ENCODE data around the gene ABCA4.

ABCA4 gene

GRCh38 chr1:94048413-94049164, 72.4 kb downstream of the ABCA4 start:
- no peak for DNase-seq

- DNase-seq: no peak
Measured at GRCh38 chr1:94047949-94048348, 73.0 kb downstream of the ABCA4 start.

GRCh38 chr1:94045465-94046056, 75.4 kb downstream of the ABCA4 start:
- no peak for DNase-seq

DNA sequence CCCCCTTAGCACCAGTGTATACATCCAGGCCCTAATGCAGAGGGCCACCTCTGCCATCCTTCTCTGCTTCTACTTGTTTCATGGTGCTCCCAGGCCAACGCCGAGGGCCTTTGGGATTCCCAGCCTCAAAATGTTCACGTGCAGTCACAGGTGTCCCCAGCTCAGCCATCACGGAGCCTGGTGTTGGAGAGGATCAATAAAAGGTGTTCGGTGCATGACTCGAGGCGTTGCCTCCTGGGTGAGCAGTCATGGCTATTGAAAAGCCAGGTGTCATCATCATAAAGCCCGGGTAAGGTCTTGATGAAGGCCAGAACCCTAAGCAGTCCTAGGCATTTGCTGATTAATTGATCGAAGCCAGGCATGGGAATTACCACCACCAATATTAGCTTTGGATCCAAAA, 76.1 kb downstream of the ABCA4 start:
- no peak for DNase-seq

DNA sequence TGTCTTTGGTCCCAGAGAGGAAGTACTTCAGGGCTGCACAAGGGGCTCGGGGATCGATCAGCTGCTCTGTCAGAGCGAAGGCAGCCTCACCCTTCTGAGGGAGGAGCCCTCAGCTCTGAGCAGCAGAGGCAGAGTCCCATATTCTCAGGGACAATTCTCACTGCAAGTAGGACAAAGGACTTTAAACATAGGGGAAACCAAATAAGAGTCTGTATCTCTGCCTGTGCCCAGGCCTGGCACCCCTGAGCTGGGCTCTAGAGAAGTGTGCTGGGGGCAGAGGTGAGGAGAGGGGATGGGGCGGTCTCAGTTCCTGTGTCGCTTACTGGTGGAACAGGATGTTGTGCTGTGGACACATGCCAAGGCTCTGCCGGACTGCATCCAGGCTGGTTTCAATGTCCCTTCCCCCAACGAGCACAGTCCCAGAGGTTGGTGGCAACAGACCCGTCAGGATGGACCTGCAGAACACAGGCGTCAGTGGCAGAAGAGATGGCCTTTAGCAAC, 76.6 kb downstream of the ABCA4 start:
- DNase-seq: no peak

GRCh38 chr1:94043738-94044289, 77.1 kb downstream of the ABCA4 start:
- no peak for DNase-seq

GRCh38 chr1:94042388-94042787, 78.6 kb downstream of the ABCA4 start:
- no peak for DNase-seq

DNA sequence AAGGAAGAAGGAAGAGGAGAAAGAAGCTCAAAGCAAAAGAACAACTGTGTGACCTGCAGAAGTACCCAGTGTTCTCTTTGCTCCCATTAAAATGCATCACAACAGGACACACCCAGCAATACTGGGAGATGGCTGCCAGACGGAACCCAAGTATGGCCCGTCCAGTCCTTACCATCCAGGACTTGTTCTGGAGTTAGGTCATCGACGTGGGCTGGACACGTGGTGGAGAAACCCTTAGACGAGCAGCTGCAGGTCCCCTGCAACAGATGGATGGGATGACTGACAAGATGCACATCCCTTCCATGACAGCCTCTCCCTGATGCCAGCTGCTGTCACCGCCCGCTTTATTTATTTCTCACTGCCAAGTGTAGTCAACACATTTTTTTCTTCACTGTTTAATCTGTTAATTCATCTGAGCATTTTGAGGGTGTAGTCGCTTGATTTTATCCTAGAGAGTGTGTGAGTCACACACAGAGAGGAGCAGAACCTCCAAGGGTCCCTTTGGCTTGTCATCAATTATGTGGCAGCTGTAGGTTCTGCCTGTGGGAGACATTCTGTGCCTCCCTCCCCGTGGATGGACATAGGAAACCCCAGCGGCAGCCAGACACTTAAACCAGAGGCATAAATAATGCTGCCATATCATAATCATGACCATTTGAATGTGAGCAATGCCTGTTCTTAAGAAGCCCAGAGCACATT, 80.9 kb downstream of the ABCA4 start:
- no peak for DNase-seq

- DNase-seq: no peak
Measured at GRCh38 chr1:94039514-94039870, 81.5 kb downstream of the ABCA4 start.

DNA sequence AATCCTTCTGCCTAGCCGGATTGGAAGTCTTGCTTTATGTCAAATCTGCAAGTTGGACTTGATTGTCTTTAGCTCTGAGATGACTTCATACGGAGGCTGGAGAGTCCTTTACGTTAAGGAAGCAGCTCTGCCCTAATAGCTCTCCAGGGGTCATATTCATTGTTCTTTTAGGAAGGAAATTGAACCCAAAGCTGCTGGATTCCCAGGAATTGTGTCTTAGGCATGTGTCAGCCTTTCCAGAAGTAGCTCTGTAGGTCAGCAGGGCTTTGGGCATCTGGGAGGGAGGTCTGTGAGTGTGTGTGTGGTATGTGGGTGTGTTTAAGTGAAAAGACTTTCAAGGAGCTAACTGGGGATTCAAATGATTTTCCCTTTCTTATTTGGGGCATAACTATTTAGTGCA, 82.4 kb downstream of the ABCA4 start:
- no peak for DNase-seq

- no peak for DNase-seq
Measured at GRCh38 chr1:94037392-94038229, 83.3 kb downstream of the ABCA4 start.

GRCh38 chr1:94036730-94037129, 84.2 kb downstream of the ABCA4 start:
- DNase-seq: no peak

DNA sequence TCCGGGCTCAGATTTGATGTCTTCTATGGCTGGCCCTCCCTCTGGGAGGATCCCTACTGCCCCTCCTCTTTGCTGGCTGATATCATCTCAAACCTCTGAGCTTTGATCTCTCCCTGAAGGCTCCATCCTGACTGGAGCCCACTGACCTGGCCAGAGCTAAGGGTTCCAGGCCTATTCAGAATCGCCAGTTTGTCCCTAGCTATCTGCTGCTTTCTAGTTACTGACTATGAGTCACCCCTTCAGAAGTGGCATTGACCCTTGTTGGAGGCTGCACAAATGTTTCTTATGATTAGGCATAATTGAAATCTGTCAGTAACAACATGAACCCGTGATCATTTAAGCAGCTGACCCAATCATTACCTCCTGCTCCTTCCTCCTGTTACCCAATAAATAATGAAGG, 87.1 kb downstream of the ABCA4 start:
- no peak for DNase-seq

- DNase-seq: no peak
Measured at GRCh38 chr1:94032637-94033036, 88.3 kb downstream of the ABCA4 start.

DNA sequence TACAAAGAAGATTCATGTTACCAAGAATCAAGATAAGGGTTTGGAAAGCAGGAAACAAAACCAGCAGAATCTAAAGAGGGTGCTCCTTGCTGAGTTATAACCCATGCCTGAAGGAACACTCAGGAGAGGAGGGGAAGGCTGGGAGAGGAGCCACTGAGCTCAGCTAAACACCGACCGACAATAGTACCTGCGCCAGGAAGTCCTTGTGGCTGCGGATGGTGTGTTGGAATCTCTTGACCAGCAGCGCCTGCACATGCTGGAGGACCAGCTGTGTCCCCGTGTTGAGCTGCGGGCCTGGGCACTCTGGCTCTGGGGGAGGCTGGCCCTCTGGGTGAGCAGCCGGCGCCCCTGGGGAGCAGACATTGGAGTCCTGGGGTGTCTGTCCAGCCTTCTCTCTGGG, 89.4 kb downstream of the ABCA4 start:
- no peak for DNase-seq

- DNase-seq: no peak
Measured at GRCh38 chr1:94031154-94031553, 89.8 kb downstream of the ABCA4 start.

DNA sequence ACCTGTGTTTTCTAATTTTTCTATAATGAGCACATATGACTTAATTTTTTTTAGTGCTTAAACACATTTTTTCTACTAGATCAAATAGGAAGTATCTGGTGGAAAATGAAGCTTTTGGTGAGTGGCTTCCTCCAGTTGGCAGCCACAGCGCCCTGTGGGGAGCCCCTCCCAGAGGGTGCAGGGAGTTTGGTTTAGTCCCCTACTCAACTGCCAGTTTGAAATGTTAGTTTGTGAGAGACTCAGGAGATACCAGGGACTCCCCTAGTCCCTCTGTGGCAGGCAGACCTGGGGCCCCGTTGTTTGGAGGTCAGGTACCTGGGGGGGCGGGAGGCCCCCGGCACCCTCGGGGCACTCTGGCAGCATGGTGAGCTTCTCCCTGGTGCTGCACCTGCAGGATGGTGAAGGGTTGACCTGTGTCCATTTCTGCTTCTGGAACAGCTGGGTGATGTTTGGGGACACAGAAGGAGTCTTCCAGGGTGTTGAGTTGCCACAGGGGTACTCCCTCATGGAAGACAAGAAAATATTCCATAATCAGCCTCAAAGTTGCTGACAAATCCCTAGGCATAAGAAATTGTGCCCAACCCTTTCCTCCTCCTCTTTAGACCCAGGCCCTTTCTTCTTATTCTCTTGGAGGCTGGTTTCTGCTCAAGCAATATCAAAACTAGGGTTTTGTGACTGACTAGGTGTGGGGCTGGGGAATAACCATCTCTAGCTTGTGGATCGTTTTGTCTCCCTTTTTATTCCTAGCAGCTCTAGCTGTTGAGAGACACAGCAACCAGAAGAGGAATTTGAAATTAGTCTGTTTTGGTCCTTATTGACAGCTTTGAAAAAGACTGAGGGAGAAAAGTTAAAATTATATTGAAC, 91.6 kb downstream of the ABCA4 start:
- no peak for DNase-seq

DNA sequence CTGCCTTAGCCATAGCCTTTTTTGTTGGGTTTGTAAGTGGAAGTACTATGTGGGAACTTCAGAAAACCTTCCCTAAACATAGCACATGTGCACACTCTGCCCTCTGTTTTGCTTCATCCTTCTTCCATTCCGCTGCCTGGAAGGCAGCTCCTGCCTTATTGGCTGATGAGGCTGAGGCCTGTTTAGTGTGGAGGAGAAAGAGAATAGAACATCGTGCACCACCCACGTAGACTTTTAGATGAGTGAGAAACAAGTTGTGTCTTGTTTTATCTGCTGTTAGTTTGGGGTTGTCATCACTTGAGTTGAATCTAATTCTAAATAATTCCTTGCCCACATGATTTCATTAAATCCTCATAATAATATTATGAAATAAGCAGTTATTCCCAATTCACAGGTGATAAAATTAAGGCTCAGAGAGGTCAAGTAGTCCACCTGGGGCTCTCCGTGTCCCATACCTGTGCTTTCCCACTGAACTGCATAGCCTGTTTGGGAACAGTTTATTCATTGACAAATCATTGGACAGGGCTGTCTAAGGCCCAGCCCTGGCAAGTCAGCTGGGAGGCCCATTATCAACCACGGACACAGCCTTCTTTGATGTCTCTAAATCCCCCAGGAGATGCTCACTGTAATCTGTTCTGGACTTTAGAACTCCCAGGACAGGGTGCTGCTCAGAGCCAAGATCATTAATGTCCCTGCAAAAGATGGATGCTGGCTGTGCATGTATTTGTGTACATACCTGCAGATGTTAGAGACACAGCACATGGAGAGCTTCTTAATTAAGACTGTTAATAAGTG, 93.0 kb downstream of the ABCA4 start:
- DNase-seq: no peak

DNA sequence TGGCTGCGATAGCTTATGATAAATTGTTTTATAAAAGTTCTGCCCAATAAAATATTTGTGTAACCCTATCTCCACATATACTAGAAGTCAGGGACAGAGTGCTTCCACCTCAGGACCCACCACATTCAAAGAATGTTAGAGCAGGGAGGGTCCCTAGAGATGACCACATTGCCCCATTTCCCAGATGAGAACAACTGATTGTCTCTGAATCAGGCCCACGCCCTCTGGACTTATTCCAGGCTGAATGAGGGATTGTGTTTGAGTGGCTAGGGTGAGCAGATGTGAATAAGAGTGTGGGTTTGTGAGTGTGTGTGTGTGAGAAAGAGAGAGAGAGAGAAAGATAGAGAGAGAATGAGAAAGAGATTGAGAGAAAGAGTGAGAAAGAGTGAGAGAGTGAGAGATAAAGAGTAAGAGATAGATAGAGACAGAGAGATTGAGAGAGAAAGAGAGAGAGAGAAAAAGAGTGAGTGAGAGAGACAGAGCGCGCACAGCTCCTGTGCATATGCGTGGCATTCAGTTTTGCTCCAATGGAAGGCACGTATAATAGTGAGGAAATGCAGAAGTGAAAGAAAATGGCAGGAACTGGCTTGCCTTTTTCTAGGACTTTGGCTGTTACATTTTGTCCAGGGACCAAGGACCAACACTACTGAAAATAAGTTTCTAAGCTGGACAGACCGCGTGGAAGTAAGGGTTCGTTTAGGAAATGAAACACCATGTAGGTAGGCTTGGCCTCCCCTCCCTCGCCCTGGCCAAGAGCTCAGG, 94.1 kb downstream of the ABCA4 start:
- DNase-seq: no peak
